GM19023 (cell line): ENCODE measurements around the gene TAOK1.

Experiments used
- ATAC-seq: cut with Tn5 transposase; IDR thresholded peaks from one replicate; pipeline ENCODE4 v1.9.1; 2021; ENCODE audit warnings: mild to moderate bottlenecking, moderate library complexity; ENCODE audit not compliant: unreplicated experiment

TAOK1 gene

DNA sequence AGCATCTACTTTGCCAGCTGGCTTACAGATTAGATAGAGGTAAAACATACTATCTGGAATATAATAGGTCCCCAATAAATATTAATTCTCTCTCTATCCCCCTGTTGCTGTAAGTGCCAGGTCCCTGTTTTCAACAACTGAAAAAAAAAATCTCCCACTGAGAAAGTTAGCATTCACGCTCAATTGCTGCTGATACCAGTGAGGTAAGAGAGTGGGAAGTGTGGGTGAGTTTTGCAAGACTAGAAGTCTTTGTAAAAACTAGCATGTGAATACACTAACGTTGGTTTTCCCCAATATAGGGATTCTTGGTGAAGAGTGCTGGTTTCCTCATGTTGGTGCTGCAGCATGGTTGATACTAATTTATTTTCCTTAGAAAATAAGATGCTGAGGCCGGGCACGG is 11.7 kb upstream of the TAOK1 start:
- ATAC-seq, result no peak

DNA sequence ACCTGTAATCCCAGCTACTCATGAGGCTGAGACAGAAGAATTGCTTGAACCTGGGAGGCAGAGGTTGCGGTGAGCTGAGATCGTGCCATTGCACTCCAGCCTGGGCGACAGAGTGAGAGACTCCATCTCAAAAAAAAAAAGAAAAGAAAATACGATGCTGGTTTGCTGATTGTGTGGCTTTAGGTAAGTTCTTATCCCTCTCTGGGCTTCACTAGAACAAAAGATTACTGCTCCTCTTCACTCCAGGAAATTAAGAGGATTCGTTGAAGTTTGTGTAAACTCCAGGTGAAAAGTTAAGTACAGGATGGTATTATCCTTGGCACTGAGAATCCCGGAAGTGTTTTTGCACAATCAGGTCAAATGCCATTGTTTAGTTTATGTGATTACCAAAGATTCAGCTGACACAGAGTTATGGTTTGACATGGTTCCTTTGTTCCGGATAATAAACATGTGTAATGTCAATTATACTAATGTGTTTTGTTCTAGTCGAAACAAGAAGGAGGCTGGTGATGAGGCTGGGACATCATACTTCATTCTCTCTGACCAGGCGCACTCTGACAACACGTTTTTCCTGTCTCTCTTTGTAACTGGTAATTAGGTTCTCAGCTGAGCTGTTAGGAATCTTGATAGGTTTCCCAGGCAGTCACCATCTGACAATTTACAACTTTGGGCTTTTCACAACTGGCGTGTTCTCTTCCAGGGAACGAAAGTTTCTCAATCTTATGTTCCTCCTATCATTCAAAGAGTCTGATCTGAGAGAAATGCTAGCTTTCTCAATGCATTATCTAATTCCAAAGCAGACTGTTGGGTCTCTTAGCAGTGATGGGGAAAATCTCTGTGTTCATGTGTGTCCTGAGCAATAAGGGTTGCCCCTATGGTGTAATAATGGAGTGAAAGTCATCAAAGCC is 10.8 kb upstream of the TAOK1 start:
- ATAC-seq, result no peak

DNA sequence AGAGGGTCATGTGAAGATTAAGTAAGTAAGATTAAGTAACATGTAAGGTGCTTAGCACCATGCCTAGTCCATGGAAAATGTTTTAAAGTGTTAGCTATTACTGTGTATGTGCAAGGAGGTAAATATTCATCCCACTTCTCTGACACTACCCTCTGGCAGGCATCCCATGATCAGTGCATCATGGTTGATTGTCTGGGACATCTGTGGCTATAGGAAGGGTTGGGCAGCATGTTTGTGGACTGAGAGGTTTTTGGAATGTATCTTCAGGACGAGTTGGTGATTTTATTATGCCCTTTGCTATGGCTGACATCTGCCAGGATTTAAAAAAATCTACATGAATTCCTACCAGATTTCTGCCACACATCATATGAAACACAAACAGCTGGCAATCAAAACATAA is 6.5 kb upstream of the TAOK1 start:
- no peak for ATAC-seq

DNA sequence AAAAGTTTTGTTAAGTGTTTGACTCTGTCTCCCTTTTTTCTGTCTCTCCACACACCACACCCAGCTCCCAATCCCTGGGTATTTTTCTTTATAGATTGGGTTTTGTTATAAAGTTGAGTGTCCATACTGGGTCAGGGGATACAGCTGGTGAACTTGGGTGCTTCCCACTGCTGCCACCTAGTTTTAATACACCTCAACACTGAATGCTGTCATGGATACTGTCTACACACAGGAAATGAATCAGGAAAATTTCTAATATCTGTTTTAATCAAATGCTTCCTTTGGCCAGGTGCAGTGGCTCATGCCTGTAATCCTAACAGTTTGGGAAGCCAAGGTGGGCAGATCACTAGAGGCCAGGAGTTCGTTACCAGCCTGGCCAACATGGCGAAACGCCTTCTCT is 5.3 kb upstream of the TAOK1 start:
- no peak for ATAC-seq

DNA sequence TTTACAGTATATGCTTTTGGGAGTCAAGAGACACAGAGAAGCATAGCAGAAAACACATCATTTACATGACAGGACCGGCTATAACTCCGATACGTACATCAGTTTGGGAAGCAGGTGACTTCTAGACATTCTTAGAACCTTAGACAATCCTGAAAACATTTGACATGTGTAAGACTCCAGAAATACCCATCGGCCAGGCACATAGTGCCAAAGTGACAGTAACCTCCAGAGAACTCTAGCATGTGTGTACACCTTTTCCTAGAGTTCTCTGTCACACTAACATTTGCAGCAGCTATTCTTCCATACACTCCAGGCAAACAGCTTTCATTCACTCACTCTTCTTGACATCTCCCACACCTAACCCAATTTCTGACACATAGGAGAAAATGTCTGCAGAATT is 3.4 kb upstream of the TAOK1 start:
- no peak for ATAC-seq

DNA sequence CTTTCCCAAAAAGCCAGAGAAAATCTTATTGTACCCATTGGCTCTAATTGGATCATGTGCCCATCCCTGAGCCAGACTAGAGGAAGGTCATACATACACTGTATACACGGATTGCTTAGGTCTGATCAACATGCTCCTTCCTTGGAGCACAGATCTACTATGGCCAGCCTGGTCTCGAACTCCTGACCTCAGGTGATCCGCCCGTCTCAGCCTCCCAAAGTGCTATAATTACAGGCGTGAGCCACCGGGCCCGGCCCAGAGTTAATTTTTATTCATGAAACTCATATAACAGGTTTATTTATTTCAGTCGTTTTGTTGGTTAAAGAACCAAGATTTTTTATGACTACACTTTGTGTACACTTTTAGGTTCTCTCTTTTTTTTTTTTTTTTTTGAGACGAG is 1.2 kb upstream of the TAOK1 start:
- ATAC-seq, result no peak

DNA sequence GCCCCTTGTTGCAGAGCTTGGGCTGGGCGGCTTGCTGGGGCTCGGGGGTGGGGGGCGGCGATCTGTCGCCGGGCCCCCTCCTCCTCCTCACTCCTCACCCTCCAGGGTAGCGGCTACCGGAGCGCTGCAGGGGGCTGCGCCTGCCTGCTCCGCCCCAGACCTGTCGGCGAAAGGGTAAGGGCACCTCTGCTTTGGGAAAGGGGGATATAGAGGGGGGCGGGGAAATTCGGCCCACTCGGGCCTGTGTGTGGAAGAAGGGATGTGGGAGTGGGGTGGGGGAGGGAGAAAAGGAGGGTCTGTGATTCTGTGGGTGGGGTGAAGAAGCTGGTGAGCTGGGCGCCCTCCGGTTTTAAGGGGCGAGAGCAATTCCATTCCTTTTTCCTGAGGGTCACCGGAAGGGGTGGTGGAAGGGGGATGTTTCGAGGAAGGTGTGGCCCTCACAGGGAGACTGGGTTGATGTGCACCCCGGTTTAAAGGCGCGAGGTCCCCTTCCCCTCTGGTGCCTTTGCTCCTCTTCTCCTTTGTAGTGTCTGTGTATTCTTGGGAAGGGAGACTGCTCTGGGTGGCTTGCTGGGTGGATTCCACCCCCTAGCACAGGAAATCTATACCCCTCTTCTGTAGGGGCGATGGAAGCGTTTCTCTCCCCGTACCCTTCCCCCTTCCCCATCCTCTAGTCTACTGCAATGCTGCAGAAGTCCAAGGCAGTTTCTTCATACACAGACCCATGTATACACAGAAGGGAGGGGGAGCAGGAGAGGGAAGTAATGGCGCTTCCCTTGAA is 878 bp downstream of the TAOK1 start:
- peak; percentile 28 for ATAC-seq

DNA sequence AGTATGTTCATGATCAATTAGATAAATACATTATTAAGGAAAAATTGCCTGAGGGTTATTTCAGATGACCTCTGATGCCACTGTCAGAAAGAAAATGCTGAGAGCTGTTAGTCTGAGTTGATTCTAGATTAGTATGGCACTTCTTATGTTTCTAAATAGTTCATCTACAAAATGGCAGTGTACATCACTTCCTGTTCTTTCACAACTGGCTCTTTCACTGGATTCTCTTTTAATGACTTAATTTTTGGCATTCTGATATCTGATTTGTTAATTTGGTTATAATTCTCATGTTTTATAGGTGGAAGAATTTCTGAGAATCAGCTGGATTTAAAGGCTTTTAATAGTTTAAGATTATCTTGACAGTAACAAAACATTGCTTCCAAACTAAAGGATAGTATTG is 3.3 kb downstream of the TAOK1 start:
- no peak for ATAC-seq

DNA sequence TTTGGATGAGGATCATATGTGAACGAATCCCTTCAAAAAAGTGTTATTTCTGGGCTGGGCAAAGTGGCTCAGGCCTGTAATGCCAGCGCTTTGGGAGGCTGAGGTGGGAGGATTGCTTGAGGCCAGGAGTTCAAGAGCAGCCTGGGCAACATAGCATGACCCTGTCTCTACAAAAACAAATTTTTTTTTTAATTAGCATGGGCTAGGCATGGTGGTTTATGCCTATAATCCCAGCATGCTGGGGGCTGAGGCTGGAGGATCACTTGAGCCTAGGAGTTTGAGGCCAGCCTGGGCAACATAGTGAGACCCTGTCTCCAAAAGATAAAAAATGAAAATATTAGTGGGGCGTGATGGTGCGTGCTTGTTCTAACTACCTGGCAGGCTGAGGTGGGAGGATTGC is 4.6 kb downstream of the TAOK1 start:
- no peak for ATAC-seq

DNA sequence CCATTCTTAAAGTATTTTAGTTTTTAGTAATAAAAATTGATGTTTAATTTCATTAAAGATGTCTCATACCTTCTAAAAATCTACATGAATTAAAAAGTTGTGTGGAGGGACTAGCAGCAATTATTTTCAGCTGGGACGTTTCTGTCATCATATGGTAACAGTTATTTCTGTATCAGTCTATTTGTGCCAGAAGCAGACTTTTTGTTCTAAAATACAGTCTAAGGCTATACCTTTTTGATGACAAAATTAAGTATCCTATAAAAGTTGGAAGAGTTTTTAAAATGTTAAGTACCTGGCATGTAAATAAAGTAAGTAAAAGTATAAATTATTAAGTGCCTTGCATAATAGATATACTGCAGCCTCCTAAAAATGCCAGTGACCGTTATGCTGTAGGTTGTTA is 5.9 kb downstream of the TAOK1 start:
- ATAC-seq, result no peak

DNA sequence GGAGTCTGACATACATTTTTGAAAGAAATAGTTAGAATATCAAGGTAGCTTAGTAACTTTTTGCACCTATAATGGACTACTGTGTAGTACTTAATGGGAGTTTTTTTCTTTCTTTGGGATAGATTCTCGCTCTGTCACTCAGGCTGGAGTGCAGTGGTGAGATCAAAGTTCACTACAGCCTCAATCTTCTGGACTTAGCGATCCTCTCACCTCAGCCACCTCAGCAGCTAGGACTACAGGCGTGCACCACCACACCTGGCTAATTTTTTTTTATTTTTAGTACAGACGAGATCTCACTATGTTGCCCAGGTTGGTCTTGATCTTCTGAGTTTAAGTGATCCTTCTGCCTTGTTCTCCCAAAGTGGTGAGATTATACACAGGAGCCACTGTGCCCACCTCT is 9.5 kb downstream of the TAOK1 start:
- ATAC-seq, result no peak

DNA sequence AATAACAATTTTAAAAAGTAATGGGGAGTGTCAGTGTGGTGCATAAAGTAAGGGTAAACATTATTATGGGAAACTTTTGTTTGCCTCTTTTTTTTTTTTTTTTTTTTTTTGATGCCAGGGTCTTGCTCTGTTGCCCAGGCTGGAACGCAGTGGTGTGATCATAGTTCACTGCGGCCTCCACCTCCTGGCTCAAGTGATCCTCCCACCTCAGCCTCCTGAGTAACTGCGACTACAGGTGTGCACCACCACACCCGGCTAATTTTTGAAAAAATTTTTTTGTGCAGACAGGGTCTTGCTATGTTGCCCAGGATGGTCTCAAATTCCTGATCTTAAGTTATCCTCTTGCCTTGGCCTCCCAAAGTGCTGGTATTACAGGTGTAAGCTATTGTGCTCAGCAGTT is 10.7 kb downstream of the TAOK1 start:
- ATAC-seq, result no peak

DNA sequence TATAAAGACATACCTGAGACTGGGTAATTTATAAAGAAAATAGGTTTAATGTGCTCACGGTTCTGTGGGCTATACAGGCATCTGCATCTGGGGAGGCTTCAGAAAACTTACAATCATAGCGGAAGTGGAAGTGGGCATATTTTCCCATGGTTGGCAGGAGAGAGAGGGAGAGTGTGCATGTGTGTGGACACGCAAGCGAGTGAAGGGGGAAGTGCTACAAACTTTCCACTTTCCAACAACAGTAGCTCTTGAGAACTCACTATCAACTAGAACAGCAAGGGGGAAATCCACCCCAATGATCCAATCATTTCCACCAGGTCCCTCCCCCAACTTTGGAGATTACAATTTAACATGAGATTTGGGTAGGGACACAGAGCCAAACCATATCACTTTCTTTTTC is 11.1 kb downstream of the TAOK1 start:
- no peak for ATAC-seq

DNA sequence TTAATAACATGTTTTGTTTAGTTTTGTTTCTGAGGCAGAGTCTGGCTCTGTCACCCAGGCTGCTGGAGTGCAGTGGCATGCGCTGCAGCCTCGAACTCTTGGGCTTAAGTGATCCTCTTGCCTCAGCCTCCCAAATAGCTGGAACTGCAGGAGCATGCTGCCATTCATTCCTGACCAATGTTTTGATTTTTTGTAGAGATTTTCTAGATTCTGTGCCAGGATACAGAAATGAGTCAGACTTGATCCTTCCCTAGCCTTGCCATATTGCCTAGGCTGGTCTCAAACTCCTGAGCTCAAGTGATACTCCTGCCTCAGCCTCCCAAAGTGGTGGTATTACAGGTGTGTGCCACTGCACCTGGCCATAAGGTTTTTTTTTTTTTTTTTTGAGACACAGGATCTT is 17.7 kb downstream of the TAOK1 start:
- no peak for ATAC-seq

DNA sequence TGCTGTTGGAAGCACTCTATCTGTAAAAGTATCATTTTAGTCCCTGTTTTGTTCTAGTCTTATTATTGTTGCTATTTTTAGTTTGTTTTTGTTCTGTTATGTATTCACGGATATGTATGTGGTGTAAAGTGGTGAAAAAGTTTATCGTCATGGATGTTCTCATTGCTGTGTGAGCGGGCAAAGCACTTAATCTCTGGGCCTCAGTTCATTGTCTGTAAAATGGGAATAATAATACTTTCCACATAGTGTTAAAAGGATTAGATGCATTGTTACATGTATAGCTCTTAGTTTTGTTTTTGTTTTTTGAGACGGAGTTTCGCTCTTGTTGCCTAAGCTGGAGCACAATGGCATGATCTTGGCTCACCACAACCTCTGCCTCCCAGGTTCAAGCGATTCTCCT is 19.8 kb downstream of the TAOK1 start:
- no peak for ATAC-seq

DNA sequence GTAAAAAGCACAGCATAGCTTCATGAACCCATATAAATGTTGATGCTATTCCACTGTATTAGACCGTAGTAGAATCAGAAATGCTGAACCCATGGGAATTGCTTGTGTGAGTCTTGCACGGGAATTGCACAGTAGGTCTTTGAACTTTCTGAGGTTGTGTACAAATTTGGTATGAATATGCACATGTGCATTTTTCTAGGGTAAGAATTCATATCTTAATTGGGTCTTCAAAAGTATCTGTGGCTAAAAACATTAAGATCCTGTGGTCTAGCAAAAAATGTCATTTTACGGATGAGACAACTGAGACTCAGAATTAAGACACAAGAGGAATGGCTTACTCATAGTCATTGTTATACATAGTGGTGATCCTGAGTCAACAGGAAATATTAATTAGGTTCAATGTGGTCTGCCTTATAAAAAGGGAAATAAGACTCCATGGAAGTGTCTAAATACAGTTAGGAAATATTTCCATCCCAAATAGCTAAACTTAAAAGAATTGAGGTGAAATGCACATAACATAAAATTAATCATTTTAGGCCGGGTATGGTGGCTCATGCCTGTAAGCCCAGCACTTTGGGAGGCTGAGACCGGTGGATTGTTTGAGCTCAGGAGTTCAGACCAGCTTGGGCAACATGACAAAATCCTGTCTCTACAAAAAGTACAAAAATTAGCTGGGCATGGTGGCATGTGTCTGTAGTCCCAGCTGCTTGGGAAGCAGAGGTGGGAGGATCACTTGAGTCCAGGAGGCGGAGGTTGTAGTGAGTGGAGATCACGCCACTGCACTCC is 22.8 kb downstream of the TAOK1 start:
- ATAC-seq, result no peak

DNA sequence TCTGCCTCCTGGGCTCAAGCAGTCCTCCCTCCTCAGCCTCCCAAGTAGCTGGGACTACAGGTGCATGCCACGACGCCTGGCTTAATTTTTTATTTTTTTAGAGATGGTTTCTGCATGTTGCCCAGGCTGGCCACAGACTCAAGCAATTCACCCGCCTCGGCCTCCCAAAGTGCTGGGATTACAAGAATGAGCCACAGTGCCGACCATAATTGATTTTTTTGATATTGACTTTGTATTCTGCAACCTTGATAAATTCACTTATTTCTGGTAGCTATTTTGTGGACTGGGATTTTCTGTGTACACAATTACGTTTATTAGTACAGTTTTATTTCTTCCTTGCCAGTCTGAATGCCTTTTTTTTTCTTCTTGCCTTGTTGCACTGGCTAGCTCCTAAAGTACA is 30.0 kb downstream of the TAOK1 start:
- ATAC-seq, result no peak

DNA sequence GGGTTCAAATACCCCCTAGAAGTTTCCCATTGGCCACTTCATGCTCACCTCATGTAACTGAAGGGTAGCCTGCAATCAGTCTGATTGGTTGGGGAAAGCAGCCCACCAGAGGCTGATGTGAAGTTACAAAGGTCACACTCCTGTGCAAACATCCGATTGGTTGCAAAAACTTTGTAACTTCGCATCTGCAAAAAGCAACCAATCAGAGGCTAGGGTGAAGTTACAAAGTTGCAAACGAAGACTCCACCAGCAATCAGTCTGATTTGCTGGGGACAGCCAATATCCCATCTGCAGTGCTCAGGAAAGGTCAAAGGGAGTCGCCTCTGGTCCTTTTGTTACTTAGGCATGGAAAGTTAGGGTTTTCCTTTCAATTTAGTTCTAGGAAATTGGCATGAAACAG is 40.1 kb downstream of the TAOK1 start:
- no peak for ATAC-seq

DNA sequence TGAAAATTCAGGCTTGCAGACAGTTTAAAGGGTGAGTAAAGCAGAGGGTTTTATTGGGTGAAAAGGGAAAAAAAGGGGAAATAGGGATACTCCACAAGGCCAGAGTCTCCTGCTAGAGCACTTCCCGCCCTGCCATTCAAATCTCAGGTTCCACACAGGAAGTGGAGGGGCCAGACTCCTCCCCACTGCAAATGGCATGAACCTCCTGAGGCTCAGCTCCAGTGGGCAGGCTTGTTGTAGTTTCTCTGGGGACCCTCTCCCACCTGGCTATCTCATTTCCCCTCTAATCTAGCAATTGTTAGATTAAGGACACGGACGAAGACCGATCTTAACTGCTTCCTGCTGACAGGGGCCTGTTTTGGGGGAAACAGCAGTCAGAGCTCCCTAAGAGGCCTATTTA is 43.4 kb downstream of the TAOK1 start:
- no peak for ATAC-seq

DNA sequence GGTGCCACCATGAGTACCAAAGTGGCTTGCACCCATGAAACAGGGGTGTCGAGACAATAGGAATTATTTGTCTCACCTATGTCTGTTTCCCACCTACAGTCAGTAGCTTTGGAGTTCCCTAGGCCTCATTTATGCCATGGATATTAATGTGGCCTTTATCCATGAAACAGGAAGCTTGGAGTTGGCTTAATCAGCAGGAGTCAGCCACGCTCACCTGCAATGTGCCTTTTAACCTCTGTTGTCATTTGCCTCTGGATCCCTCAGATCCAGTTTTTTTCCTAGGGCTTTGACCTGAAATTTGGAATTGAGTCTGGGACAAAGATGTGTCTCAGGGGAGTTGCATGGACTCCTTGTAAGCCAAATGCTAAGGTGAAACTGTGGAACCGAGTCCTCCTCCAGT is 44.4 kb downstream of the TAOK1 start:
- ATAC-seq, result no peak

DNA sequence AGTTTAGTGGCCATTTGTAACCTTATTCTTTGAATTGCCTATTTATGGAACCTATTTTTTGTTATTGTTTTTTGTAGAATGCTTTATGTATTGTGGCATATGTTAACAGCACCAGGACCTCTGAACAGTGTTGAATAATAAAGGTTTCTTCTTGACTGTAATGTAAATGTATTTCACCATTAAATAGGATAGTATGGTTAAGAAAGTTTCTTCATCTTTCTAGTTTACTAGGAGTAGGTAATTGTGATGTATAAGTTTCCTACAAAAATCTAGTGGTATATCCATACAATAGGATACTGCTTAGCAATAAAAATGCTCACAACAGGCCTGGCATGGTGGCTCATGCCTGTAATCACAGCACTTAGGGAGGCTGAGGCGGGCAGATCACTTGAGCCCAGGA is 52.3 kb downstream of the TAOK1 start:
- ATAC-seq, result no peak
